GM12873 (cell line): ENCODE results near the gene UGCG.

Experiments
- TF ChIP-seq, protein P1 (sequence below): IDR thresholded peaks from 2 replicates; pipeline ENCODE4 v1.5.1; 2012; ENCODE audit warnings: low read depth, mild to moderate bottlenecking, moderate library complexity, low read length, control low read depth; ENCODE audit not compliant: insufficient read depth; ENCODE audit errors: missing control alignments

The UGCG gene

GRCh38 chr9:111937781-111938426, 41.3 kb downstream of the UGCG start:
- TF ChIP-seq, protein P1, sequence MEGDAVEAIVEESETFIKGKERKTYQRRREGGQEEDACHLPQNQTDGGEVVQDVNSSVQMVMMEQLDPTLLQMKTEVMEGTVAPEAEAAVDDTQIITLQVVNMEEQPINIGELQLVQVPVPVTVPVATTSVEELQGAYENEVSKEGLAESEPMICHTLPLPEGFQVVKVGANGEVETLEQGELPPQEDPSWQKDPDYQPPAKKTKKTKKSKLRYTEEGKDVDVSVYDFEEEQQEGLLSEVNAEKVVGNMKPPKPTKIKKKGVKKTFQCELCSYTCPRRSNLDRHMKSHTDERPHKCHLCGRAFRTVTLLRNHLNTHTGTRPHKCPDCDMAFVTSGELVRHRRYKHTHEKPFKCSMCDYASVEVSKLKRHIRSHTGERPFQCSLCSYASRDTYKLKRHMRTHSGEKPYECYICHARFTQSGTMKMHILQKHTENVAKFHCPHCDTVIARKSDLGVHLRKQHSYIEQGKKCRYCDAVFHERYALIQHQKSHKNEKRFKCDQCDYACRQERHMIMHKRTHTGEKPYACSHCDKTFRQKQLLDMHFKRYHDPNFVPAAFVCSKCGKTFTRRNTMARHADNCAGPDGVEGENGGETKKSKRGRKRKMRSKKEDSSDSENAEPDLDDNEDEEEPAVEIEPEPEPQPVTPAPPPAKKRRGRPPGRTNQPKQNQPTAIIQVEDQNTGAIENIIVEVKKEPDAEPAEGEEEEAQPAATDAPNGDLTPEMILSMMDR, result no peak

GRCh38 chr9:111938427-111938800, 41.8 kb downstream of the UGCG start:
- TF ChIP-seq, protein P1, result no peak

- TF ChIP-seq, protein P1, result no peak
Observed at GRCh38 chr9:111939322-111939721, 42.7 kb downstream of the UGCG start.

GRCh38 chr9:111940697-111941096, 44.1 kb downstream of the UGCG start:
- TF ChIP-seq, protein P1, result no peak

- TF ChIP-seq, protein P1, result no peak
Observed at GRCh38 chr9:111943200-111943599, 46.6 kb downstream of the UGCG start.

GRCh38 chr9:111943746-111944145, 47.1 kb downstream of the UGCG start:
- TF ChIP-seq, protein P1, result no peak

- TF ChIP-seq, protein P1, result no peak
Observed at GRCh38 chr9:111944241-111944866, 47.7 kb downstream of the UGCG start.
